Osteoblast (primary cell): ENCODE results near the gene CD9. TPM values are rescaled to one million over a fixed set of nuclear protein-coding genes. Genes with fewer than 3 reads are reported as not detected.
A peak's percentile ranks its signal among the peaks of the same experiment; 100 is the strongest.

Source experiments
- DNase-seq: peaks from one replicate; pipeline ENCODE4 v3.0.0; 2011; ENCODE audit warnings: low spot score, mixed read lengths; ENCODE audit not compliant: insufficient read length; ENCODE audit errors: missing footprints
- H2AFZ ChIP-seq: 2 replicates; pipeline ENCODE4 v1.6.0; 2011; ENCODE audit warnings: mild to moderate bottlenecking, low read length
- H3K27ac ChIP-seq: 2 replicates; pipeline ENCODE4 v1.5.1; 2011; ENCODE audit warnings: mild to moderate bottlenecking, low read depth, low read length, moderate library complexity
- H3K27me3 ChIP-seq: 2 replicates; pipeline ENCODE4 v1.6.0; 2012; ENCODE audit warnings: mild to moderate bottlenecking, control low read depth, inconsistent platforms, low read length, moderate library complexity; ENCODE audit not compliant: insufficient read depth
- H3K36me3 ChIP-seq: 2 replicates; pipeline ENCODE4 v1.5.1; 2011; ENCODE audit warnings: mild to moderate bottlenecking, low read length, control low read depth, moderate library complexity; ENCODE audit not compliant: insufficient read depth
- H3K4me1 ChIP-seq: 2 replicates; pipeline ENCODE4 v1.5.1; 2011; ENCODE audit warnings: mild to moderate bottlenecking, low read length, control low read depth, moderate library complexity; ENCODE audit not compliant: insufficient read depth
- H3K4me2 ChIP-seq: 2 replicates; pipeline ENCODE4 v1.6.0; 2011; ENCODE audit warnings: mild to moderate bottlenecking, low read length; ENCODE audit not compliant: insufficient read depth
- H3K4me3 ChIP-seq: fragments of 200-600 bp; sonication (generic); 3 replicates; pipeline ENCODE4 v1.5.1; 2012; ENCODE audit warnings: mild to moderate bottlenecking, low read length, inconsistent platforms; ENCODE audit not compliant: insufficient read depth
- H3K79me2 ChIP-seq: 2 replicates; pipeline ENCODE4 v1.6.0; 2012; ENCODE audit warnings: mild to moderate bottlenecking, low read length, control low read depth, inconsistent platforms; ENCODE audit not compliant: insufficient read depth
- H3K9me3 ChIP-seq: 2 replicates; pipeline ENCODE4 v1.5.1; 2011; ENCODE audit warnings: low read depth, low read length, control low read depth
- H4K20me1 ChIP-seq: 2 replicates; pipeline ENCODE4 v1.6.0; 2012; ENCODE audit warnings: mild to moderate bottlenecking, low read length, control low read depth; ENCODE audit not compliant: insufficient read depth
- CTCF ChIP-seq: IDR thresholded peaks from 2 replicates; pipeline ENCODE4 v1.5.1; 2011; ENCODE audit warnings: mild to moderate bottlenecking, low read depth, low read length, moderate library complexity; ENCODE audit errors: extremely low read depth
- total RNA-seq: library from RNA; depleted of rRNA; stranded (reverse); fragments of >200 nt; gene quantifications from 2 replicates; pipeline ENCODE4 v1.2.3, GENCODE V29; 2012

Gene CD9
- total RNA-seq, 1 donor: 34.4 TPM

GRCh38 chr12:6228535-6229223, 28.5 kb downstream of the CD9 start:
- Histone ChIP-seq H3K27ac (peak overlapping the region; percentile 90), H3K27me3 (no peaks in the 10 kb centered on the region), H3K9me3 (no peaks in the 10 kb centered on the region), H2AFZ (peak overlapping the region; percentile 25), H4K20me1 (no peaks in the 10 kb centered on the region), H3K36me3 (no peaks in the 10 kb centered on the region), H3K4me1 (peaks cover 48% of the 10 kb centered on the region), H3K79me2 (no peaks in the 10 kb centered on the region), H3K4me3 (no peak overlapping the region), H3K4me2 (no peak overlapping the region)
- no peak for TF ChIP-seq CTCF
- DNase-seq: no peak

GRCh38 chr12:6229224-6230218, 29.3 kb downstream of the CD9 start:
- Histone ChIP-seq H2AFZ (peak overlapping the region; percentile 49), H3K4me3 (no peak overlapping the region), H3K4me1 (peaks cover 48% of the 10 kb centered on the region), H3K27ac (peak overlapping the region; percentile 90), H3K4me2 (peak overlapping the region; percentile 60), H4K20me1 (no peaks in the 10 kb centered on the region), H3K79me2 (no peaks in the 10 kb centered on the region), H3K36me3 (no peaks in the 10 kb centered on the region), H3K9me3 (no peaks in the 10 kb centered on the region), H3K27me3 (no peaks in the 10 kb centered on the region)
- TF ChIP-seq CTCF: no peak
- peak; percentile 89 for DNase-seq

GRCh38 chr12:6230321-6231110, 30.3 kb downstream of the CD9 start:
- Histone ChIP-seq H2AFZ (peak overlapping the region; percentile 49), H3K79me2 (no peaks in the 10 kb centered on the region), H3K4me3 (no peak overlapping the region), H3K4me2 (peak overlapping the region; percentile 60), H3K27ac (peak overlapping the region; percentile 90), H3K36me3 (no peaks in the 10 kb centered on the region), H4K20me1 (no peaks in the 10 kb centered on the region), H3K9me3 (no peaks in the 10 kb centered on the region), H3K4me1 (peaks cover 47% of the 10 kb centered on the region), H3K27me3 (no peaks in the 10 kb centered on the region)
- DNase-seq: no peak
- no peak for TF ChIP-seq CTCF
